Measurements from ENCODE around the gene RPS19. TPM values are rescaled to one million over a fixed set of nuclear protein-coding genes. Genes with fewer than 3 reads are reported as not detected.

The RPS19 gene
- total RNA-seq, 1 experiment from 2014 or later = 1,349 TPM

DNA sequence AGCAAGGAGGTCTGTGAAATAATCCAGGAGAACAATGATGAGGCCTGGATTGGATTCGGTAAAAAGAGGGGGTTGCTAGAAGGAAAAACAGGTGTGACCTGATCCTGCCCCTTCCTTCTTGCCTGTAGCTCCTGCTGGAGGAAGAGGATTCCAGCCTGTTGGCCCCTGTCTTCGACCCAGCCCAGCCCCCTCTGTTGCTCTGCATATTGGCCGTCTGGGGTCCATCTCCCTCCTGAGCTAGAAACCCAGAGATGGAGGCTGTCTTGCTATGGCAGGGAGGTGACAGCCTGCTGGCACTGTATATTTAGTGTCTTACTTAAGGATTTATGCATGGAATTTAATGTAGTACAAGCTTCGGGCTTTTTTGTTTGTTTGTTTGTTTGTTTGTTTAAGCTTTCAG lies 8.6 kb upstream of the RPS19 start:
- CTCF ChIA-PET = no interaction called here

DNA sequence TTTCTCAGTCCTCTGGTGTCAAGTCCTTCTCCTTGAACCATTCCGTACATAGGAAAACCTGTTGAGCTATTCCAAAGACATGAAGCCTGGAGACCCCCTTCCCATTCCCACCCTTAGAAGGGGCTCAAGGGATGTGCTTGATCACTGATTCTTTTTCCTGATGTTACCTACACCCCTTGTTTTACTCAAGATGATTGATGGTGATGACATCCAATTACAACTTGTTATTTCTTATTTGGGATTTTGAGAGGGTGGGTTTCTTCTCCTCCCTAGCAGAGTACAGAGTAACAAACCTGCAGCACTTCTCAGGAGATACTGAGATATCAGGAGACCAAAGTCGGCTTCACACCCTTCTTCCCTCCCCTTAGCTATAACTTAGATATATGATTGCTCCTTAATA lies 6.7 kb upstream of the RPS19 start:
- ATAC-seq (no peak), DNase-seq (ENCODE audit: low read depth, low spot score) (no peak)
- in situ Hi-C loops (cut with HindIII; ENCODE audit: low pct_unique_long_range_greater_than_20kb, low sequenced_read_pairs) = no loop called here
- H3K4me3 ChIP-seq (ENCODE audit: low read depth in 2 of 2, low read length in 2 of 2) = no peak overlapping the region
- no peaks in the 10 kb centered on the region for H3K9me3 ChIP-seq (ENCODE audit: control insufficient read depth, insufficient read depth, low read depth, low read length)
- TF ChIP-seq POLR2AphosphoS5 (IDR thresholded peaks at IDR 0.05; ENCODE audit: low read depth, low read length) (no peak), SIN3A (IDR thresholded peaks at IDR 0.05; ENCODE audit: borderline replicate concordance, insufficient read depth, low read depth, low read length) (no peak), TCF7L2 (IDR thresholded peaks at IDR 0.05; ENCODE audit: low read depth, low read length) (no peak)
- TF ChIP-seq, protein P1, sequence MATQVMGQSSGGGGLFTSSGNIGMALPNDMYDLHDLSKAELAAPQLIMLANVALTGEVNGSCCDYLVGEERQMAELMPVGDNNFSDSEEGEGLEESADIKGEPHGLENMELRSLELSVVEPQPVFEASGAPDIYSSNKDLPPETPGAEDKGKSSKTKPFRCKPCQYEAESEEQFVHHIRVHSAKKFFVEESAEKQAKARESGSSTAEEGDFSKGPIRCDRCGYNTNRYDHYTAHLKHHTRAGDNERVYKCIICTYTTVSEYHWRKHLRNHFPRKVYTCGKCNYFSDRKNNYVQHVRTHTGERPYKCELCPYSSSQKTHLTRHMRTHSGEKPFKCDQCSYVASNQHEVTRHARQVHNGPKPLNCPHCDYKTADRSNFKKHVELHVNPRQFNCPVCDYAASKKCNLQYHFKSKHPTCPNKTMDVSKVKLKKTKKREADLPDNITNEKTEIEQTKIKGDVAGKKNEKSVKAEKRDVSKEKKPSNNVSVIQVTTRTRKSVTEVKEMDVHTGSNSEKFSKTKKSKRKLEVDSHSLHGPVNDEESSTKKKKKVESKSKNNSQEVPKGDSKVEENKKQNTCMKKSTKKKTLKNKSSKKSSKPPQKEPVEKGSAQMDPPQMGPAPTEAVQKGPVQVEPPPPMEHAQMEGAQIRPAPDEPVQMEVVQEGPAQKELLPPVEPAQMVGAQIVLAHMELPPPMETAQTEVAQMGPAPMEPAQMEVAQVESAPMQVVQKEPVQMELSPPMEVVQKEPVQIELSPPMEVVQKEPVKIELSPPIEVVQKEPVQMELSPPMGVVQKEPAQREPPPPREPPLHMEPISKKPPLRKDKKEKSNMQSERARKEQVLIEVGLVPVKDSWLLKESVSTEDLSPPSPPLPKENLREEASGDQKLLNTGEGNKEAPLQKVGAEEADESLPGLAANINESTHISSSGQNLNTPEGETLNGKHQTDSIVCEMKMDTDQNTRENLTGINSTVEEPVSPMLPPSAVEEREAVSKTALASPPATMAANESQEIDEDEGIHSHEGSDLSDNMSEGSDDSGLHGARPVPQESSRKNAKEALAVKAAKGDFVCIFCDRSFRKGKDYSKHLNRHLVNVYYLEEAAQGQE (IDR thresholded peaks at IDR 0.05; ENCODE audit: insufficient read depth in 1 of 2, low read depth in 2 of 2, low read length in 1 of 2) = no peak
- TF ChIP-seq, protein P2, sequence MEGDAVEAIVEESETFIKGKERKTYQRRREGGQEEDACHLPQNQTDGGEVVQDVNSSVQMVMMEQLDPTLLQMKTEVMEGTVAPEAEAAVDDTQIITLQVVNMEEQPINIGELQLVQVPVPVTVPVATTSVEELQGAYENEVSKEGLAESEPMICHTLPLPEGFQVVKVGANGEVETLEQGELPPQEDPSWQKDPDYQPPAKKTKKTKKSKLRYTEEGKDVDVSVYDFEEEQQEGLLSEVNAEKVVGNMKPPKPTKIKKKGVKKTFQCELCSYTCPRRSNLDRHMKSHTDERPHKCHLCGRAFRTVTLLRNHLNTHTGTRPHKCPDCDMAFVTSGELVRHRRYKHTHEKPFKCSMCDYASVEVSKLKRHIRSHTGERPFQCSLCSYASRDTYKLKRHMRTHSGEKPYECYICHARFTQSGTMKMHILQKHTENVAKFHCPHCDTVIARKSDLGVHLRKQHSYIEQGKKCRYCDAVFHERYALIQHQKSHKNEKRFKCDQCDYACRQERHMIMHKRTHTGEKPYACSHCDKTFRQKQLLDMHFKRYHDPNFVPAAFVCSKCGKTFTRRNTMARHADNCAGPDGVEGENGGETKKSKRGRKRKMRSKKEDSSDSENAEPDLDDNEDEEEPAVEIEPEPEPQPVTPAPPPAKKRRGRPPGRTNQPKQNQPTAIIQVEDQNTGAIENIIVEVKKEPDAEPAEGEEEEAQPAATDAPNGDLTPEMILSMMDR (IDR thresholded peaks at IDR 0.05) = no peak
- POLR2A ChIA-PET = no interaction called here
- no peak overlapping the region for H3K27ac ChIP-seq (ENCODE audit: low read length)
- intact Hi-C loops (cut with micrococcal nuclease; ENCODE audit: unreplicated experiment) = no loop called here
- peaks cover 7% of the 10 kb centered on the region for H3K27me3 ChIP-seq (ENCODE audit: control insufficient read depth, insufficient read depth, low read length)
- no TSS peak for BruUV-seq (replicated peaks)
- no peaks in the 10 kb centered on the region for H3K36me3 ChIP-seq (ENCODE audit: control insufficient read depth, insufficient read depth, low read length)
- CTCF ChIA-PET = no interaction called here
- no peaks in the 10 kb centered on the region for H3K4me1 ChIP-seq (ENCODE audit: control insufficient read depth, insufficient read depth, low read length)

More for the DNA sequence above, 8.6 kb upstream of the RPS19 start:
- peaks cover 7% of the 10 kb centered on the region for H3K27me3 ChIP-seq (ENCODE audit: control insufficient read depth, insufficient read depth, low read length)
- no peaks in the 10 kb centered on the region for H3K36me3 ChIP-seq (ENCODE audit: control insufficient read depth, insufficient read depth, low read length)
- ATAC-seq = no peak
- H3K27ac ChIP-seq (ENCODE audit: low read length) = no peak overlapping the region
- DNase-seq (ENCODE audit: low read depth, low spot score) = no peak
- H3K4me1 ChIP-seq (ENCODE audit: control insufficient read depth, insufficient read depth, low read length) = no peaks in the 10 kb centered on the region
- in situ Hi-C loops (cut with HindIII; ENCODE audit: low pct_unique_long_range_greater_than_20kb, low sequenced_read_pairs) = no loop called here
- POLR2A ChIA-PET = no interaction called here
- no TSS peak for BruUV-seq (replicated peaks)
- no peak overlapping the region for H3K4me3 ChIP-seq (ENCODE audit: low read depth in 2 of 2, low read length in 2 of 2)
- no peak for TF ChIP-seq TCF7L2 (IDR thresholded peaks at IDR 0.05; ENCODE audit: low read depth, low read length)
- TF ChIP-seq, protein P1 (IDR thresholded peaks at IDR 0.05; ENCODE audit: insufficient read depth in 1 of 2, low read depth in 2 of 2, low read length in 1 of 2) = no peak
- TF ChIP-seq SIN3A (IDR thresholded peaks at IDR 0.05; ENCODE audit: borderline replicate concordance, insufficient read depth, low read depth, low read length) = no peak
- no peak for TF ChIP-seq POLR2AphosphoS5 (IDR thresholded peaks at IDR 0.05; ENCODE audit: low read depth, low read length)
- TF ChIP-seq, protein P2 (IDR thresholded peaks at IDR 0.05) = no peak
- intact Hi-C loops (cut with micrococcal nuclease; ENCODE audit: unreplicated experiment) = no loop called here
- H3K9me3 ChIP-seq (ENCODE audit: control insufficient read depth, insufficient read depth, low read depth, low read length) = no peaks in the 10 kb centered on the region
